OCI-LY3 (cell line): Measurements from ENCODE around the gene EPAS1.

Experiments used
- EZH2phosphoT487 ChIP-seq: fragments of 200-600 bp; shearing (Covaris generic); IDR thresholded peaks from 2 replicates; pipeline ENCODE4 v1.6.1; 2018; ENCODE audit warnings: antibody characterized with exemption, mixed run types, low read depth
- TF ChIP-seq, protein P1 (sequence below): fragments of 200-600, 300-600 bp; sonication (generic); IDR thresholded peaks from 2 replicates; pipeline ENCODE4 v1.5.1; 2014; ENCODE audit warnings: antibody characterized with exemption, low read length, low read depth

- TF ChIP-seq, protein P1, sequence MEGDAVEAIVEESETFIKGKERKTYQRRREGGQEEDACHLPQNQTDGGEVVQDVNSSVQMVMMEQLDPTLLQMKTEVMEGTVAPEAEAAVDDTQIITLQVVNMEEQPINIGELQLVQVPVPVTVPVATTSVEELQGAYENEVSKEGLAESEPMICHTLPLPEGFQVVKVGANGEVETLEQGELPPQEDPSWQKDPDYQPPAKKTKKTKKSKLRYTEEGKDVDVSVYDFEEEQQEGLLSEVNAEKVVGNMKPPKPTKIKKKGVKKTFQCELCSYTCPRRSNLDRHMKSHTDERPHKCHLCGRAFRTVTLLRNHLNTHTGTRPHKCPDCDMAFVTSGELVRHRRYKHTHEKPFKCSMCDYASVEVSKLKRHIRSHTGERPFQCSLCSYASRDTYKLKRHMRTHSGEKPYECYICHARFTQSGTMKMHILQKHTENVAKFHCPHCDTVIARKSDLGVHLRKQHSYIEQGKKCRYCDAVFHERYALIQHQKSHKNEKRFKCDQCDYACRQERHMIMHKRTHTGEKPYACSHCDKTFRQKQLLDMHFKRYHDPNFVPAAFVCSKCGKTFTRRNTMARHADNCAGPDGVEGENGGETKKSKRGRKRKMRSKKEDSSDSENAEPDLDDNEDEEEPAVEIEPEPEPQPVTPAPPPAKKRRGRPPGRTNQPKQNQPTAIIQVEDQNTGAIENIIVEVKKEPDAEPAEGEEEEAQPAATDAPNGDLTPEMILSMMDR, result no peak
- no peak for TF ChIP-seq EZH2phosphoT487
Observed at GRCh38 chr2:46390036-46390435, 92.8 kb downstream of the EPAS1 start.
